GM21526 (cell line): ENCODE data around the gene MPC1L.
"Not testable (repeated sequence)": the region's sequence is repeated elsewhere in the genome, so short reads cannot be mapped to it uniquely, and the experiment has no call there.

Experiments
- ATAC-seq: cut with Tn5 transposase; IDR thresholded peaks from one replicate; pipeline ENCODE4 v1.9.1; 2021; ENCODE audit warnings: moderate library complexity; ENCODE audit not compliant: unreplicated experiment, low FRiP score

Gene MPC1L

DNA sequence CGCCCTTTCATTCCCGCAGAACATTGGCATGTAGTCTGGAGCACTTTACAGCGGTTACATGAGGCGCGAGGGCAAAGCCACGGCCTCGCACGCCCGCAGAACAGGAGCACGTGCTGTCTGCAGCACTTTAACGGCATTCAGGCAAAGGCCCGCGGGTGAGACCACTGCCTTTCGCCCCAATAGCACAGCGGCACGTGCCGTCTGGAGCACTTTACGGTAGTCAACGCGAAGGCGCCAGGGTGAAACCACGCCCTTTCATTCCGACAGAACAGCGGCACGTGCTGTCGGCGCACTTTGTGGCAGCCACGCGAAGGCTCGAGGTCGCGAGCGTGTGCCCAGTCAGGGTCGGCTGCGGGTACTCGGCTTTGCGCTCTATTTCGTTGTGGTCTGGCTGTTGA lies at the start of gene MPC1L:
MPC1L (plus strand) TSS at position 290 of the 398 bp plus-strand sequence. CDS start 138 bp downstream, outside the sequence.
- ATAC-seq = no peak

DNA sequence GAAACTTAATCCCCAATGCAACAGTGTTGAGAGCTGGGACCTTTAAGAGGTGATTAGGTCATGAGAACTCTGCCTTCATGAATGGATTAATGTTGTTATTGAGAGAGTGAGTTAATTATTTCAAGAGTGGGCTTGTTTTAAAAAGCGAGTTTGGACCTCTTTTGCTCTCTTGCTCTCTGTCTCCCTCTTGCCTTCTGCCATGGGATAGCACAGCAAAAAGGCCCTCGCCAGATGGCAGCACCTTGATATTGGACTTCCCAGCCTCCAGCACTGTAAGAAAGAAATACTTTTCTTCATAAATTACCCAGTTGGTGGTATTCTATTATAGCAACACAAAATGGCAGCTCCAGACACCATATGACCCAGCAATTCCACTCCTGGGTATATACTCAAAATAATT lies 49.5 kb upstream of the MPC1L start:
- no peak for ATAC-seq

DNA sequence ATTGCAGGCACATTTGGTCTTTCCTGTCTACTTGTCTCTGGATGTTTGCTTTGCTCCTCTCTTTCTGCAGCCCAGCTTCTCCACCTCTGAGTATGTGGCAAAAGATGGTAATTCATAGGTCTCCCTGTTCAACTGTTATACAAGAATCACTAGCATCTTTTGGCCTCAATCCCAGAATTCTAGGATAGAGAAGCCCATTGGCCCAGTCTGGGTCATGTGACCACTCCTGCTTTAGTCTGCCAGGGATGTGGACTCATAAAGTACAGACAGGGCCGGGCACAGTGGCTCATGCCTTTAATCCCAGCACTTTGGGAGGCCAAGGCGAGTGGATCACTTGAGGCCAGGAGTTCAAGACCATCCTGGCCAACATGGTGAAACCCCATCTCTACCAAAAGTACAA lies 47.8 kb upstream of the MPC1L start:
- ATAC-seq = not testable (repeated sequence)

DNA sequence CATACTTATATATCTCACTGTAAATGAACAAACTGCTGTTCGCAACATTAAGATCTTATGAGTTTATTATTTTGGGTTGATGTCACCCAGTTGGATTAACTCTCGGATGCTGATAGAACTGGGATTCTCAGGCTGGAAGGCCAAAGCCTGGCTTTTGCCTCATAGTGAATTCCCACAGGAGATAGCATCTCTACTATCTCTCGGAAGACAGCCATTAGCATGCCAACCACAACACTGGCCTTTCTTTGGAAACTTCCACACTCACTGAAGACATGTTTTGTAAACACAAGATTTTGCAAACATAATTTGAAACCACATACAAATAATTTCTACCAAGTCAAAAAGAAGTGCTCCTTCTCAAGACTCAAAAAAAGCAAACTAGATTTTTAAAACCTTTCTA lies 46.9 kb upstream of the MPC1L start:
- no peak for ATAC-seq

DNA sequence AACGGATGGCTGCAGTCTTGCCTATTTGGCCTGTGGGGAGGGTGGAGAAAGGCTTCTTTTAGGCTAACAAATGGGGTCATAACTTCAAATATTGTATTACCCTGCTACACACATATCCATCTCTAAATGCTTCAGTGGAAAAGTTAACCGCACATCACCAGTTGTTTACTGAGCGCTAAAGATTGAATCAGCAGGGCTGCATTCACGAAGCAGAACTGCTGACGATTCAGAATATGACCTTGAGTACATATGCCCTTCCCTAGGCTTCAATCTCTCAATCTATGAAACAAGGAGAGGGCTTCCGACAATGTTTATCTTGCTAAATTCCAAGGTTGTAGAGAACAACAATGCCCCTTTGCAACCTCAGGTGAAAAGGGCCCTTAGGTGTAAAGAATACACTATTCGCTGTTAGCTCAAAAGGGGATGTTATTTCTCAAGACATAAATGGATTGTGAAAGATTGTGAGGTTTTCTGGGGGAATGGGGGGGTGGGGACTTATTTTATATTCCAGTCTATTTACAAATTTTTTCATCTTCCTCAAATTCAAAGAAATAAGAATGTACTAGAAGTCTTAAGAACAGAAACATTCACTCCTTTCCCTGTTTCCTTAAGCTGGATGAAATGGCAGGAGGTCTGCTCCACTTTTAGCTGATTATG lies 45.1 kb upstream of the MPC1L start:
- no peak for ATAC-seq

DNA sequence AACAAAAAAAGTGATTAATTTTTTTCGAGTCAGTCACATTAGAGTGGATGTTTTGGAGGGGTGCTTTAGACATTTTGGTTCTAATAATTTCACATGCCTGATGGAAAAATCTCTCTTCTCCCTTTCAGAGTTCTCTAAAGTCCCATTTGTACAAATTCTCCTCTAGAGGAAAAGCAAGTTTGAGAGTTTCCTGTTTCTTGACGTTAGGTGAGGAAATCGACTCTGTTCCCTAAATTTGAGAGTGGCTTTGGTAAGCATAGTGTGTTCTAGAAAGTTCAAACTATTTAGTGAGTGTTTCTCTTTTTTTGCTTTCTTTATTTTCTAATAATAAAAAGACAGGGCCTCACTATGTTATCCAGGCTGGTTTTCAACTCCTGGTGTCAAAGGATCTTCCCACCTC lies 44.1 kb upstream of the MPC1L start:
- ATAC-seq = no peak

DNA sequence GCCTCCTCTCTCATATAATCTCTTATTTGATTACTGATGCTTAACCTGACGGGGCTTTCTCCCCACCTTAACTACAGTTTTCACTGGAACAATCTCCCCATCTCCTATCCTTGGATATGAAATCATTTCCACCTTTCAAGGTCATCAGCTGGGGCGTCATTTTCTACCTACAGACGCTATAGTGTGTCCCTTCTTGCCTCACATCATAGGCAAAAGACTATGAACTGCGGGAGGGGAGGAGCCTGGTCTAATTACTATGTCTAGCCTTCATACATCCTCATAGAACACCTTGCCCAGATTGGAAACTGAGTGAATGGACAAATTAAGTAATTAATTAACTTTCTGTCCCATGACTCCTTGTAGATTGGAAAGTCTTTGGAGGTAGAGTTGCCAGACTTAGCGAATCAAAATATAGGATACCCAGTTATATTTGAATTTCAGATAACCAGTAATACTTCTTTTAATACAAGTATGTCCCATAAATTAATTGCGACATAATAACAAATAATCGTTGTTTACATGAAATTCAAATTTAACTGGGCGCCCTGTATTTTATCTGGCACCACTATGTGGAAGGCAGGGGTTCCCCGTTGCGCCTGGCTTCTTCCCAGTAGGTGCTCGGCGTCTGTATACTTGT lies 43.2 kb upstream of the MPC1L start:
- ATAC-seq = no peak

DNA sequence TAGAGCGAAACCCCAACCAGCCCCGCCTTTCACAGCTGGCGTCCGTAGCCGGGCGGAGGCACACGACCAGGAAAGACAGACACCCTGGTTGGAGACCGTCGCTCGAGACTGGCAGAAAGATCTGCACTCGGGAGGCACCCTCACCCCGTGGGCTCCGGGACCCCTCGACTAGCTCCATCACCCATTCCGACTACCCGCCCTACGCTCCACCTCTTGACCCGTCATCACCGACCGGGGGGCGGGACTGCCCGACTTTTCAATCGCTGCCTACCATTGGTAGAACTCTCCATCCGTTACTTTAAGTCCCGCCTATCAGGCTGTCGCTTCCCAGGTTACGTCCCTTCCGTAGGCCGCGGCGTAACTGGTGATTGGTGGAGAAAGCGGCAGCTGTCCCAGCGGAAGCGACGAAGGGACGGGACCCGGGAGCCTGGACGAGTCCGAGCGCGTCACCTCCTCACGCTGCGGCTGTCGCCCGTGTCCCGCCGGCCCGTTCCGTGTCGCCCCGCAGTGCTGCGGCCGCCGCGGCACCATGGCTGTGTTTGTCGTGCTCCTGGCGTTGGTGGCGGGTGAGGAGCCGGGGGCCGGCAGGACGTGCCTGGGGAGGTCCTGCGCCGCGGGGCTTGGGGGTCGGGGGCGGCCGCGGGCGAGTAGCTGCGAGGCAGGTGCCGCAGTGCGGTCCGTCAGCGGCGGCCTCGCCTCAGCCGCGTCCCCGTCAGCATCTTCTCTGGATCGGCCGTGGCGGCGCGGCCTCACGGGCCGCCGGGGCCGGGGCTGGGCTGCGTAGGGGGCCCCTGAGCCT lies 42.5 kb upstream of the MPC1L start, which contains the start of gene ATP6AP2:
ATP6AP2 (plus strand) TSS at position 434 of the 799 bp plus-strand sequence; CDS start at position 530, 96 bp downstream.
- ATAC-seq = peak; percentile 90

DNA sequence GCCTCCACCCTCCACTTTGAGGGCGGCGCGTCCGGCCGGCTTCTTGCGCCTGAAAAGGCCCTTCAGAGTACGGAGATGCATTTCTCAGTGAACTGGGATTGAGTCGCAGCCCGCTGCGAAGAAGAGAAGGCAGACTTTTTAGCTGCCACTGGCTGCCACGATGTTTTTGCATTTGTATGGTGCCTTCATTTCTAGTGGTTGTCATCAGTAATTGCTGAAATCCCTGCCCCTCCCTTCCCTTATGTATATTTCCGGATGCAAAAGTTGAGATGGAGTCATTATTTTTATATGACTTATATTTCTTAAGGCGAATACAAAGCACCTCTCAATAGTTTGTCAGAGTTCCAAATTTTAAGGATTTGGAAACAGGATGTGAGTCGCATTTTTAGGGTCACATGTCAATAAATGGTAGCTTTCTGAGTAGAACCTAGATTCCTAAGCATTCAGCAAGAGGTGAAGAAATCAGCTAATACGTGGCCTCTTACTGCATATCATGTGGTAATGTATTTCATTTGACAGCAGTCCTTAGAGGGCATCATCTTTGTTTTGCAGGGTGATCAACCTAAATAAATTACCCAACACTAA lies 41.8 kb upstream of the MPC1L start:
- ATAC-seq = no peak

DNA sequence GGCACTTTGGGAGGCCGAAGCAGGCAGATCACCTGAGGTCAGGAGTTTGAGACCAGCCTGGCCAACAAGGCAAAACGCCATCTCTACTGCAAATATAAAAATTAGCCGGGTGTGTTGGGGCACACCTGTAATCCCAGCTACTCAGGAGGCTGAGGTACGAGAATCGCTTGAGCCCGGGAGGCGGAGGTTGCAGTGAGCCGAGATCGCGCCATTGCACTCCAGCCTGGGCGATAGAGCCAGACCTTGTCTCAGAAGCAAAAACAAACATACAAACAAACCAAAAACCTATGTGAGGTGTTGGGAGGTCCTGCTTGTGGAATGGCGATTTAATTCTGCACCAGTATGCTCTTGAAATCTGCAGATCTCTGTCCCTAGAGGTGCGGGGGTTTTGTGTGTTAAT lies 41.0 kb upstream of the MPC1L start:
- ATAC-seq = not testable (repeated sequence)

DNA sequence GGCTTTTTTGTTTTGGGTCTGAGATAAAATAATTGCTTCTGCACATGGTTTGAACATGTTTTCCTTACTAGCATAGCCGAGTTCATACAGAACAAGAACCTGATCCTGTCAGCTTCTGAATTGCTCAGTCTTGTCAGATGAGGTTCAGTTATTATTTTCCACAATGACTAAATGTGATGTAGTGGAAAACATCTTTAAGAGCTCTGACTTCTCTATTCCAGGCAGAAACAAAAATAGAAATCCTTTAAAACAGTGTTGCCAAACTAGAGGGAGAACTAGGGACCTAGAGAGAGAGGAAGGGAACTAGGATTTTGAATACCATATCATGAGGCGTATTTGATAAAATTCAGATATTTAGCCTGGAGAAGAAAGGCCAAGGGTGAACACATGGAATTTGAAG lies 40.4 kb upstream of the MPC1L start:
- no peak for ATAC-seq

DNA sequence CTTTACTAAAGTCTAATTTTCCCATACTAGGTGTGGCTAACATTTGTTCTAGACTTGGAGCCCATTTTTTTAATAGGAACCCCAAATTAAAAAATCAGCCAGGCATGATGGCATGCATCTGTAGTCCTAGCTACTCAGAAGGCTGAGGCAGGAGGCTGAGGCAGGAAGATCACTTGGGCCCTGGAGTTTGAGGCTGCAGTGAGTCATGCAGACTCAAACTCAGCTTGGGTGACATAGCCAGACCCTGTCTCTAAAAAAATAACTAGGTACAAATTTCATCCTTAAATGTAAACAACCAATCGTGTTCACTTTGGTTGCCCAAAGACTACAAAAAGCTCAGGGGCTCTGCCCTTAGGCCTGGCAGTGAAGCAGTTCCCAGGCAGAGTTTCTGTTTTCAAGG lies 35.6 kb upstream of the MPC1L start:
- ATAC-seq = not testable (repeated sequence)

DNA sequence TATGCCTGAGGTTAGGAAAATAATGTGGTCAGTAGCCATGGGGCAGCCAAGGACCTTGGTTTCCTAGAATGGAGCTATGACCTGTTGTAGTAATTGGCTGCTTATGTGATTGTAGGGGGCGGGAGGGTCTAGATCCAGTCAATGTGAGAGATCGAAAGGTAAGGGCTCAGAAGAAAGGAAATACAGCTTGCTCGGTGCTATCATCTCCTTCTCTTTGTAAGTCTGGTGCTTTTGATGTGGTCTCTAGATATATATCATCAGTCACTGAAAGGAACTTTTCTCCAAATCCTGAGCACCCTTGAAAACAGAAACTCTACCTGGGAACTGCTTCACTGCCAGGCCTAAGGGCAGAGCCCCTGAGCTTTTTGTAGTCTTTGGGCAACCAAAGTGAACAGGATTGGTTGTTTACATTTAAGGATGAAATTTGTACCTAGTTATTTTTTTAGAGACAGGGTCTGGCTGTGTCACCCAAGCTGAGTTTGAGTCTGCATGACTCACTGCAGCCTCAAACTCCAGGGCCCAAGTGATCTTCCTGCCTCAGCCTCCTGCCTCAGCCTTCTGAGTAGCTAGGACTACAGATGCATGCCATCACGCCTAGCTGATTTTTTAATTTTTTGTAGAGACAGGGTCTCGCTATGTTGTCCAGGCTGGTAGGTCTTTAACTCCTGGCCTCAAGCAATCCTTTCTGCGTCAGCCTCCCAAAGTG lies 33.5 kb upstream of the MPC1L start:
- not testable (repeated sequence) for ATAC-seq

DNA sequence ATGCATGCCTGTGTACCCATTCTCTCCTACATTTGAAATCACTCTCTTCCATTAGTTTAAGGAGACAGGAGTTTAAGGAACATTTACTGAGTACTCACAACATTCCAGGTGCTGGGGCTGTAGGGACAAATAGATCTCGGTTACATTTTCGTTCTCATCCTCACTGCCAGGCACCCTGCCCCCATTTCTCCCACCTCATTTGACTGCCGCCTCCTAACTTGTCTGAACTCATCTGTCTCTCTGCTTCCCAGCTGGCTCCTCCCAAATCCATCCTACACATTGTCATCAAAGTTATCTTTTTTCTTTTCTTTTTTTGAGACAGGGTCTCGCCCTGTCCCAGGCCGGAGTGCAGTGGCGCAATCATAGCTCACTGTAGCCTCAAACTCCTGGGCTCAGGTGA lies 19.8 kb upstream of the MPC1L start:
- ATAC-seq = no peak

DNA sequence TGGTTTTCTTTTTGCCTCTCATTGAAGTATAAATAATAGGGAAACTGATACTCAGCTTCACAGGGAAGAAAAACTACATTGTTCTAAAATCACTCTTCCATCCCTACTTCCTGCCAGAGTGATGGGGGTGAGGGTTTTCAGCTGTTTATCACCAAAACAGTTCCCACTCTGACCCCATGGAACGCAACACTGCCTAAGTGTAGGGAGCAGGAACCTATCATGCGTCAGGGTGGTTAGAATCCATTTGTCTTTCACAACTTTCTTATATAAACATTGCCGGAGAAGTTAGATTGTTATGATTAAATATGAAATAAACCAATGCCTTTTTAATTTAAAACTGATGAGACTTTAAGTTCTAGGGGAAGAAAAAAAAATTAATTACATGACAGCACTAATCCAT lies 15.8 kb upstream of the MPC1L start:
- no peak for ATAC-seq

DNA sequence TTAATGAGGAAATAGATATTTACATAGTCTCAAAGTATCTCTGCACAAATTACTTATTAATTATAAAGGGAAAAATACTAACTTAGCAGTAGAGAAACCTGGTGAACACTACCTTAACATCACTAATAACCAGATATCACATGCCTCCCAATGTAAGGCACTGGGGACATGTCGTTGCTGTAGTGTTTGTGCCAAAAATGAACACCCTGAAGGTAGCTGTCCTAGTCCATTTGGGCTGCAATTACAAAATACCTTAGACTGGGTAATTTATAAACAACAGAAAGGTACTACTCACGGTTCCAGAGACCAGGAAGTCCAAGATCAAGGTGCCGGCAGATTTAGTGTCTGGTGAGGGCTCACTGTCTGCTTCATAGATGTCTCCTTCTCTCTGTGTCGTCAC lies 10.7 kb upstream of the MPC1L start:
- no peak for ATAC-seq

DNA sequence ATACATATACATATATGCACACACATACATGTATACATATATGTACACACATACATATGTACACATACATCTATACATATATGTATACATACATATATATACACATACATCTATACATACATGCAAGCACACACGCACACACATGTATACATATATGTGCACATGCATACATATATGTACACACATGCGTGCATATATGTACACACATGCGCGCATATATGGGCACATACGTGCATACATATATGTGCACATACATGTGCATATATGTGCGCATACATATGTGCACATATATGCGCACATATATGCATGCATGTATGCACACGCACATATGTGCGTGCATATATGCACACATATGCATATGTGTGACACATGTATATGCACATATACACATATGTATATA lies 7.3 kb upstream of the MPC1L start:
- no peak for ATAC-seq

DNA sequence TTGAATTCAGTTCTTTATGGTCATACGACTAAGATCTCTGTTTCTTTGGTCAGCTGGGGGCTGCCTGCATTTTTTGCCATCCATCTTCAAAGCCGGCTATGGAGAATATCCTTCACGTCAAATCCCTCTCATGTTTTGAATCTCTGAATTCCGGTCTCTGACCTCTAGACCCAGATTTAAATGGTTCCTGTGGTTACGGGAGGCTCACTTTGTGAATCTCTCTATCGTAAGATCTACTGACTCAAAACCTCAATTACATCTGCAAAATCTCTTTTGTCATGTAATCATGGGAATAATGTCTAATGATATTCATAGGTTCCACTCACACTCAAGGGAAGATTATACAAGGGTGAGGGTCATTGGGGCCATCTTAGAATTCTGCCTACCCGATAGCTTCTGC lies 5.7 kb upstream of the MPC1L start:
- no peak for ATAC-seq

DNA sequence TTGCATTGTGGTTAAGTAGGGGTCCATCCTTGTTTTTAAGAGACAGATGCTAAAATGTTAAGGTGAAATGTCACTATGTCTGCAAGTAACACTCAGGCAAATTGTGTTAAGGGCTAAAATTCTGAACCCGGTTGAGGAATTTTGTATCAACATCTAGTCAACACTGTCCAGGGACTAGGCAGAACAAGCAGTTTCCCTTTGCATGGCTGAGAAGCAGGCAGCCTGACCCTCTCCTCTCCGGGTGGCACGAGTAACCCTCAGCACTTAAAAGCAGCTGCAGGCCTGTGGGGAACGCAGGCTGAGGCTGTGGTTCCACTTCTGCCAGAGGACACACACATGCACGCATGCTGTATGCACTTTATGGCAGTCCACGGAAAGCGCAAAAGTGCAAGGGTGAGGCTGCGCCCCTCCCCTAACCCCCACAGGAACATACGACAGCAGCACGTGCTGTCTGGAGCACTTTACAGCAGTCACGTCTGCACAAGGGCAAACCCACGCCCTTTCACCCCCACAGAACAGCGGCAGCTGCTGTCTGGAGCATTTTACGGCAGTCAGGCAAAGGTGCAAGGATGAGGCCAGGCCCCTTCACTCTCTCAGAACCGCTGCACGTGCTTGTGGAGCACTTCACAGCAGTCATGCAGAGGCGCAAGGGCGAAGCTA lies 619 bp upstream of the MPC1L start:
- no peak for ATAC-seq

DNA sequence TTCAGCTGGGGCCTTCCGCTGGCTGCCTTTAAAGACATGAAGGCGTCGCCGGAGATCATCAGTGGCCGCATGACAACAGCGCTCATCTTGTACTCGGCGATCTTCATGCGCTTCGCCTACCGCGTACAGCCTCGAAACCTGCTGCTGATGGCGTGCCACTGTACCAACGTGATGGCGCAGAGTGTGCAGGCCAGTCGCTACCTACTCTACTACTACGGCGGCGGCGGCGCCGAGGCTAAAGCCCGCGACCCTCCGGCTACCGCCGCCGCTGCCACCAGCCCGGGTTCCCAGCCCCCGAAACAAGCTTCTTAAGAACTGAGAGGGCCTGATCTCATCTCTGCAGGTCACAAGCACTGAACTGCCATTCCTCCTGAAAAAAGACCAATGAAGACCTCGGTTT lies 437 bp downstream of the MPC1L start:
- ATAC-seq = no peak
